Spleen (tissue), 7 donors: Measurements from ENCODE around the gene RPP25.
A peak's percentile ranks its signal among the peaks of the same experiment; 100 is the strongest.

Experiments
- POLR2A ChIP-seq, 3 donors: fragments of 450-650 bp; IDR thresholded peaks; one replicate each; pipeline ENCODE4 v1.5.1; 2017; ENCODE audit warnings: antibody characterized with exemption in 3 of 3, mild to moderate bottlenecking in 1 of 3
- POLR2AphosphoS5 ChIP-seq, 3 donors: sonication (generic); formaldehyde crosslinking; IDR thresholded peaks; one replicate each; pipeline ENCODE4 v1.5.1; 2017; ENCODE audit warnings: antibody characterized with exemption in 3 of 3
- TF ChIP-seq, protein P1 (sequence below), 11 experiments: fragments of 200-600 bp in 7 of 11; fragments of 450-650 bp in 4 of 11; sonication (generic) in 4 of 11; IDR thresholded peaks in 8 of 11; conservative IDR thresholded peaks in 3 of 11; 1 replicate in 7 of 11; 2 replicates in 4 of 11; pipeline versions ENCODE4 v1.4.0 to v1.8.0; 2016 to 2021; ENCODE audit warnings: antibody characterized with exemption in 11 of 11, inconsistent platforms in 4 of 11, mild to moderate bottlenecking in 1 of 11
- donor health status: DM: no; HTN: no; CAD: no; lungs with moderate emphysema.
- donor health status: DM: no; HTN: no; CAD: no.
- donor health status: DM: no; HTN: no; CAD: no.

- TF ChIP-seq, protein P1, sequence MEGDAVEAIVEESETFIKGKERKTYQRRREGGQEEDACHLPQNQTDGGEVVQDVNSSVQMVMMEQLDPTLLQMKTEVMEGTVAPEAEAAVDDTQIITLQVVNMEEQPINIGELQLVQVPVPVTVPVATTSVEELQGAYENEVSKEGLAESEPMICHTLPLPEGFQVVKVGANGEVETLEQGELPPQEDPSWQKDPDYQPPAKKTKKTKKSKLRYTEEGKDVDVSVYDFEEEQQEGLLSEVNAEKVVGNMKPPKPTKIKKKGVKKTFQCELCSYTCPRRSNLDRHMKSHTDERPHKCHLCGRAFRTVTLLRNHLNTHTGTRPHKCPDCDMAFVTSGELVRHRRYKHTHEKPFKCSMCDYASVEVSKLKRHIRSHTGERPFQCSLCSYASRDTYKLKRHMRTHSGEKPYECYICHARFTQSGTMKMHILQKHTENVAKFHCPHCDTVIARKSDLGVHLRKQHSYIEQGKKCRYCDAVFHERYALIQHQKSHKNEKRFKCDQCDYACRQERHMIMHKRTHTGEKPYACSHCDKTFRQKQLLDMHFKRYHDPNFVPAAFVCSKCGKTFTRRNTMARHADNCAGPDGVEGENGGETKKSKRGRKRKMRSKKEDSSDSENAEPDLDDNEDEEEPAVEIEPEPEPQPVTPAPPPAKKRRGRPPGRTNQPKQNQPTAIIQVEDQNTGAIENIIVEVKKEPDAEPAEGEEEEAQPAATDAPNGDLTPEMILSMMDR (IDR thresholded peaks at IDR 0.05 in 8 of 11, conservative IDR thresholded peaks at IDR 0.05 in 3 of 11), result no peak
- TF ChIP-seq POLR2A (IDR thresholded peaks at IDR 0.05) (no peak), POLR2AphosphoS5 (IDR thresholded peaks at IDR 0.05) (peak; percentile 32 to 77 (median 68))
Observed at GRCh38 chr15:74956648-74957475, at the start of gene RPP25.
